H9 (cell line): ENCODE results near the gene C1orf198. TPM values are rescaled to one million over a fixed set of nuclear protein-coding genes. Genes with fewer than 3 reads are reported as not detected.

Source experiments
- DNase-seq: peaks from one replicate; pipeline ENCODE4 v3.0.0-alpha.2; 2017
- H2AFZ ChIP-seq: one replicate; pipeline ENCODE4 v1.6.1; 2013; ENCODE audit warnings: mild to moderate bottlenecking, low read length, control low read depth, moderate library complexity
- H2AK5ac ChIP-seq: 2 replicates; pipeline ENCODE4 v1.6.1; 2013; ENCODE audit warnings: low read length, control low read depth, mixed read lengths; ENCODE audit not compliant: insufficient read length
- H2BK120ac ChIP-seq: one replicate; pipeline ENCODE4 v1.6.1; 2013; ENCODE audit warnings: low read depth, mild to moderate bottlenecking, low read length, control low read depth, inconsistent platforms; ENCODE audit not compliant: poor library complexity, severe bottlenecking
- H2BK12ac ChIP-seq: 2 replicates; pipeline ENCODE4 v1.6.1; 2013; ENCODE audit warnings: low read length, control low read depth, mixed read lengths, low read depth; ENCODE audit not compliant: insufficient read length
- H2BK15ac ChIP-seq: 2 replicates; pipeline ENCODE4 v1.6.1; 2013; ENCODE audit warnings: low read depth, low read length, control low read depth
- H2BK20ac ChIP-seq: one replicate; pipeline ENCODE4 v1.6.1; 2013; ENCODE audit warnings: low read depth, mild to moderate bottlenecking, low read length, control low read depth, inconsistent platforms; ENCODE audit not compliant: poor library complexity, severe bottlenecking
- H2BK5ac ChIP-seq: 2 replicates; pipeline ENCODE4 v1.6.1; 2013; ENCODE audit warnings: low read length, control low read depth, mixed read lengths; ENCODE audit not compliant: insufficient read length
- H3K14ac ChIP-seq: 2 replicates; pipeline ENCODE4 v1.6.1; 2013; ENCODE audit warnings: low read length, control low read depth; ENCODE audit not compliant: insufficient read depth
- H3K18ac ChIP-seq: 2 replicates; pipeline ENCODE4 v1.6.1; 2013; ENCODE audit warnings: low read depth, mild to moderate bottlenecking, mixed read lengths, low read length, control low read depth; ENCODE audit not compliant: insufficient read length
- H3K23ac ChIP-seq: 2 replicates; pipeline ENCODE4 v1.6.1; 2013; ENCODE audit warnings: low read length, control low read depth, mixed read lengths, low read depth; ENCODE audit not compliant: insufficient read length
- H3K23me2 ChIP-seq: 2 replicates; pipeline ENCODE4 v1.6.1; 2013; ENCODE audit warnings: low read depth, mild to moderate bottlenecking, mixed read lengths, low read length, control low read depth; ENCODE audit not compliant: insufficient read length, poor library complexity, severe bottlenecking
- H3K27ac ChIP-seq: 2 replicates; pipeline ENCODE4 v1.5.1; 2013; ENCODE audit warnings: low read length, control low read depth, mixed read lengths, low read depth; ENCODE audit not compliant: insufficient read length
- H3K27me3 ChIP-seq: 2 replicates; pipeline ENCODE4 v1.6.1; 2013; ENCODE audit warnings: low read length, control low read depth, inconsistent platforms; ENCODE audit not compliant: insufficient read depth
- H3K4ac ChIP-seq: 2 replicates; pipeline ENCODE4 v1.6.1; 2013; ENCODE audit warnings: low read depth, mild to moderate bottlenecking, control low read depth, inconsistent platforms, low read length, moderate library complexity
- H3K4me1 ChIP-seq: 2 replicates; pipeline ENCODE4 v1.6.1; 2013; ENCODE audit warnings: low read length, control low read depth, inconsistent platforms; ENCODE audit not compliant: insufficient read depth
- H3K4me2 ChIP-seq: 2 replicates; pipeline ENCODE4 v1.6.1; 2013; ENCODE audit warnings: low read length, control low read depth, mixed read lengths; ENCODE audit not compliant: insufficient read length, insufficient read depth
- H3K56ac ChIP-seq: 2 replicates; pipeline ENCODE4 v1.6.1; 2013; ENCODE audit warnings: low read depth, mild to moderate bottlenecking, mixed read lengths, low read length, control low read depth; ENCODE audit not compliant: insufficient read length
- H3K79me1 ChIP-seq: 2 replicates; pipeline ENCODE4 v1.6.1; 2013; ENCODE audit warnings: low read depth, mild to moderate bottlenecking, moderate library complexity, low read length, control low read depth, inconsistent platforms; ENCODE audit not compliant: insufficient read depth, poor library complexity, severe bottlenecking
- H3K79me2 ChIP-seq: 2 replicates; pipeline ENCODE4 v1.6.1; 2013; ENCODE audit warnings: low read length, control low read depth, inconsistent platforms; ENCODE audit not compliant: insufficient read depth
- H3K9ac ChIP-seq: 2 replicates; pipeline ENCODE4 v1.6.1; 2013; ENCODE audit warnings: low read length, control low read depth, mixed read lengths; ENCODE audit not compliant: insufficient read length; ENCODE audit errors: extremely low read depth
- H3K9me3 ChIP-seq: one replicate; pipeline ENCODE4 v1.6.1; 2013; ENCODE audit warnings: low read depth, low read length, inconsistent platforms; ENCODE audit not compliant: control insufficient read depth
- H3T11ph ChIP-seq: one replicate; pipeline ENCODE4 v1.6.1; 2013; ENCODE audit warnings: mild to moderate bottlenecking, low read length, control low read depth, inconsistent platforms
- H4K20me1 ChIP-seq: one replicate; pipeline ENCODE4 v1.6.1; 2013; ENCODE audit not compliant: control insufficient read depth, insufficient read length, insufficient read depth
- H4K5ac ChIP-seq: 2 replicates; pipeline ENCODE4 v1.6.1; 2013; ENCODE audit warnings: low read depth, mild to moderate bottlenecking, mixed read lengths, low read length, control low read depth; ENCODE audit not compliant: insufficient read length
- H4K8ac ChIP-seq: replicated peaks from 2 replicates; pipeline ENCODE4 v1.6.1; 2013; ENCODE audit warnings: low read length, control low read depth, mixed read lengths, low read depth; ENCODE audit not compliant: insufficient read length
- H4K91ac ChIP-seq: 2 replicates; pipeline ENCODE4 v1.6.1; 2013; ENCODE audit warnings: low read depth, mild to moderate bottlenecking, moderate library complexity, mixed read lengths, low read length, control low read depth; ENCODE audit not compliant: insufficient read length
- H3K27ac Mint-ChIP-seq, 3 experiments: 2 replicates in 2 of 3; 3 replicates in 1 of 3; pipeline ENCODE4 v1.8.0; 2020 to 2021; ENCODE audit warnings: mixed read lengths in 3 of 3, mild to moderate bottlenecking in 1 of 3, moderate library complexity in 1 of 3
- H3K27me3 Mint-ChIP-seq: 2 replicates; pipeline ENCODE4 v1.8.0; 2021; ENCODE audit warnings: low read depth, mild to moderate bottlenecking, moderate library complexity, mixed read lengths
- H3K36me3 Mint-ChIP-seq, 3 experiments: 2 replicates in 2 of 3; 3 replicates in 1 of 3; pipeline ENCODE4 v1.8.0; 2020 to 2021; ENCODE audit warnings: low read depth in 3 of 3, mixed read lengths in 3 of 3; ENCODE audit not compliant: insufficient read depth in 1 of 3
- H3K4me1 Mint-ChIP-seq, 2 experiments: 2 replicates each; pipeline ENCODE4 v1.8.0; 2020; ENCODE audit warnings: mixed read lengths in 2 of 2
- H3K4me3 Mint-ChIP-seq, 2 experiments: 2 replicates in 1 of 2; 3 replicates in 1 of 2; pipeline ENCODE4 v1.8.0; 2020 to 2021; ENCODE audit warnings: mild to moderate bottlenecking in 2 of 2, mixed read lengths in 2 of 2, moderate library complexity in 1 of 2
- H3K9me3 Mint-ChIP-seq, 2 experiments: 2 replicates in 1 of 2; 3 replicates in 1 of 2; pipeline ENCODE4 v1.8.0; 2020; ENCODE audit warnings: mild to moderate bottlenecking in 2 of 2, mixed read lengths in 2 of 2, moderate library complexity in 1 of 2
- WGBS: extraction: QIAGEN DNeasy Blood & Tissue Kit; methylation state at CpG from one replicate; pipeline ENCODE4 v1.1.7; 2013; ENCODE audit warnings: missing lambda C conversion rate, low lambda C conversion rate, mixed read lengths; ENCODE audit not compliant: insufficient read length; ENCODE audit errors: extremely low coverage; 5-methylcytosine and 5-hydroxymethylcytosine counted together
- total RNA-seq: library from RNA; stranded (reverse); gene quantifications from 2 replicates; pipeline ENCODE4 v1.2.1, GENCODE V29; 2021
- TF ChIP-seq, protein P1 (sequence below): fragments of 200-600 bp; sonication (generic); conservative IDR thresholded peaks from 3 replicates; pipeline ENCODE4 v1.8.0; 2021; ENCODE audit warnings: antibody characterized with exemption, mild to moderate bottlenecking

The C1orf198 gene
- total RNA-seq, 1 experiment from 2014 or later, result 28.9 TPM

DNA sequence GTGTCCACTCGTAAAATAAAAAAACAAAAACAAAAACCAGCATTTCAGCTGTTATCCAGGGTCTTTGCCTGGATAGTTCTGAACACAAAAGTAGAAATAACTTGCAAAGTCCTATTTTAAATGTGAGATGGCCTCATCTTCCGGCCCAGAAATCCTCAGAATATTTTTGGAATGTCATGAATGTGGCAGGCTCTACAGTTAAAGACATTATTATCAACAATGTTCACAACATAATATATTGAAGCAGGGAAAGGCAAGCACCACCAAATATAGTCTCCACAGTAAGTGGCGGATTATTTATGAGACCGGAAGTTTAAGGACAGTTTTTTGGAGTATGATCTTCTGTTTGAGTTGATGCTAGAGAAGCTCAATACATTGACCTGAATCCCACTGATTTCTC is 1.2 kb upstream of the C1orf198 start:
- peaks cover 13% of the 10 kb centered on the region for H3K23me2 ChIP-seq
- peaks cover 19% of the 10 kb centered on the region for H3K27me3 Mint-ChIP-seq
- no peak overlapping the region for H3K23ac ChIP-seq
- H2AK5ac ChIP-seq, result no peak overlapping the region
- H2AFZ ChIP-seq, result no peak overlapping the region
- no CpG with 5 or more reads among the region's 4 CpGs for WGBS
- no peak for DNase-seq
- no peak overlapping the region for H4K91ac ChIP-seq
- H3K9ac ChIP-seq, result no peak overlapping the region
- no peak overlapping the region for H3T11ph ChIP-seq
- no peaks in the 10 kb centered on the region; the same call in 1 of the 2 replicates for H3K79me2 ChIP-seq
- H3K4ac ChIP-seq, result no peak overlapping the region; the same call in 1 of the 2 replicates
- H3K27ac ChIP-seq, result no peak overlapping the region
- H3K18ac ChIP-seq, result no peak overlapping the region
- no peak overlapping the region for H3K56ac ChIP-seq
- H2BK15ac ChIP-seq, result no peak overlapping the region
- peaks cover 5% of the 10 kb centered on the region for H3K27me3 ChIP-seq
- H2BK20ac ChIP-seq, result no peak overlapping the region
- no peak overlapping the region for H4K8ac ChIP-seq
- peaks cover 28 to 30% of the 10 kb centered on the region in 2 experiments for H3K4me1 Mint-ChIP-seq
- H3K4me2 ChIP-seq, result peak overlapping the region; percentile 52
- H4K5ac ChIP-seq, result no peak overlapping the region
- no peaks in the 10 kb centered on the region for H3K79me1 ChIP-seq
- H3K9me3 ChIP-seq, result no peaks in the 10 kb centered on the region
- H2BK12ac ChIP-seq, result no peak overlapping the region
- peak overlapping the region; percentile 100; the same call in 1 of the 2 replicates for H3K14ac ChIP-seq
- no peaks in the 10 kb centered on the region for H3K9me3 Mint-ChIP-seq
- H2BK120ac ChIP-seq, result no peak overlapping the region
- H3K27ac Mint-ChIP-seq, result peak overlapping the region; percentile 85 to 96 (median 89); a peak in 5 of 7 replicates
- H4K20me1 ChIP-seq, result no peaks in the 10 kb centered on the region
- peaks cover 0 to 7% (median 0%) of the 10 kb centered on the region in 3 experiments; a peak in 4 of 7 replicates for H3K36me3 Mint-ChIP-seq
- H3K4me1 ChIP-seq, result no peaks in the 10 kb centered on the region
- H2BK5ac ChIP-seq, result no peak overlapping the region
- peak overlapping the region; percentile 82 to 87 for H3K4me3 Mint-ChIP-seq
- TF ChIP-seq, protein P1, sequence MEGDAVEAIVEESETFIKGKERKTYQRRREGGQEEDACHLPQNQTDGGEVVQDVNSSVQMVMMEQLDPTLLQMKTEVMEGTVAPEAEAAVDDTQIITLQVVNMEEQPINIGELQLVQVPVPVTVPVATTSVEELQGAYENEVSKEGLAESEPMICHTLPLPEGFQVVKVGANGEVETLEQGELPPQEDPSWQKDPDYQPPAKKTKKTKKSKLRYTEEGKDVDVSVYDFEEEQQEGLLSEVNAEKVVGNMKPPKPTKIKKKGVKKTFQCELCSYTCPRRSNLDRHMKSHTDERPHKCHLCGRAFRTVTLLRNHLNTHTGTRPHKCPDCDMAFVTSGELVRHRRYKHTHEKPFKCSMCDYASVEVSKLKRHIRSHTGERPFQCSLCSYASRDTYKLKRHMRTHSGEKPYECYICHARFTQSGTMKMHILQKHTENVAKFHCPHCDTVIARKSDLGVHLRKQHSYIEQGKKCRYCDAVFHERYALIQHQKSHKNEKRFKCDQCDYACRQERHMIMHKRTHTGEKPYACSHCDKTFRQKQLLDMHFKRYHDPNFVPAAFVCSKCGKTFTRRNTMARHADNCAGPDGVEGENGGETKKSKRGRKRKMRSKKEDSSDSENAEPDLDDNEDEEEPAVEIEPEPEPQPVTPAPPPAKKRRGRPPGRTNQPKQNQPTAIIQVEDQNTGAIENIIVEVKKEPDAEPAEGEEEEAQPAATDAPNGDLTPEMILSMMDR, result no peak
